Testis (tissue), 5 donors: Measurements from ENCODE around the gene CCDC70. TPM values are rescaled to one million over a fixed set of nuclear protein-coding genes. Genes with fewer than 3 reads are reported as not detected.

Experiments
- DNase-seq: peaks from one replicate; pipeline ENCODE4 v3.0.0-alpha.2; 2019
- H3K27ac ChIP-seq, 2 donors: fragments of 200-600 bp; sonication (generic); one replicate each; pipeline ENCODE4 v1.5.1; 2019
- H3K27me3 ChIP-seq: fragments of 200-600 bp; sonication (generic); one replicate; pipeline ENCODE4 v1.5.1; 2019
- H3K36me3 ChIP-seq: fragments of 200-600 bp; sonication (generic); one replicate; pipeline ENCODE4 v1.5.1; 2017; ENCODE audit warnings: low read depth; ENCODE audit errors: missing control alignments
- H3K4me1 ChIP-seq: fragments of 200-600 bp; sonication (generic); one replicate; pipeline ENCODE4 v1.5.1; 2019
- H3K4me3 ChIP-seq, 2 donors: fragments of 200-600 bp; sonication (generic); one replicate each; pipeline ENCODE4 v1.5.1; 2017 to 2019
- H3K9me3 ChIP-seq: fragments of 200-600 bp; sonication (generic); one replicate; pipeline ENCODE4 v1.5.1; 2017
- POLR2A ChIP-seq: fragments of 450-650 bp; IDR thresholded peaks from one replicate; pipeline ENCODE4 v1.6.1; 2017; ENCODE audit warnings: antibody characterized with exemption, mild to moderate bottlenecking, moderate library complexity
- WGBS, 2 donors: methylation state at CpG; one replicate each; pipeline ENCODE4 v1.1.5; 2018; 5-methylcytosine and 5-hydroxymethylcytosine counted together
- intact Hi-C: fragments of 100-400 bp; cut with DNase I; formaldehyde crosslinking; loops from one replicate; pipeline ENCODE4 v1.15.1; 2023; ENCODE audit warnings: low total_unique reads
- long read RNA-seq, 2 donors: transcript quantifications; one replicate each; lab custom pipeline, GENCODE V29; 2026
- polyA plus RNA-seq: library from polyadenylated mRNA; stranded (reverse); fragments of 350-450 nt; fragmentation: Illumina TruSeq; extraction: RNeasy Lipid Tissue Mini Kit (QIAGEN cat#74804); gene quantifications from one replicate; pipeline ENCODE4 v1.2.3, GENCODE V29; 2014; ENCODE audit warnings: low read depth, low replicate concordance; ENCODE audit not compliant: insufficient read depth
- total RNA-seq, 2 donors: library from RNA; depleted of rRNA; stranded (reverse); fragments of >200 nt; gene quantifications; one replicate each; pipeline ENCODE4 v1.2.3, GENCODE V29; 2016
- TF ChIP-seq, protein P1 (sequence below), 3 experiments: fragments of 450-650 bp in 2 of 3; fragments of 200-600 bp in 1 of 3; sonication (generic) in 1 of 3; IDR thresholded peaks; one replicate each; pipeline ENCODE4 v1.5.1; 2016 to 2019; ENCODE audit warnings: antibody characterized with exemption in 3 of 3, mild to moderate bottlenecking in 2 of 3, moderate library complexity in 1 of 3

Gene CCDC70
- total RNA-seq (10 to 100 TPM; 35.7 to 82.2 TPM), polyA plus RNA-seq (175 TPM)
- long read RNA-seq, donor 1 = 0 reads
- long read RNA-seq, donor 2 = 0 reads

- H3K9me3 ChIP-seq = no peaks in the 10 kb centered on the region
- TF ChIP-seq POLR2A = no peak
- TF ChIP-seq, protein P1, sequence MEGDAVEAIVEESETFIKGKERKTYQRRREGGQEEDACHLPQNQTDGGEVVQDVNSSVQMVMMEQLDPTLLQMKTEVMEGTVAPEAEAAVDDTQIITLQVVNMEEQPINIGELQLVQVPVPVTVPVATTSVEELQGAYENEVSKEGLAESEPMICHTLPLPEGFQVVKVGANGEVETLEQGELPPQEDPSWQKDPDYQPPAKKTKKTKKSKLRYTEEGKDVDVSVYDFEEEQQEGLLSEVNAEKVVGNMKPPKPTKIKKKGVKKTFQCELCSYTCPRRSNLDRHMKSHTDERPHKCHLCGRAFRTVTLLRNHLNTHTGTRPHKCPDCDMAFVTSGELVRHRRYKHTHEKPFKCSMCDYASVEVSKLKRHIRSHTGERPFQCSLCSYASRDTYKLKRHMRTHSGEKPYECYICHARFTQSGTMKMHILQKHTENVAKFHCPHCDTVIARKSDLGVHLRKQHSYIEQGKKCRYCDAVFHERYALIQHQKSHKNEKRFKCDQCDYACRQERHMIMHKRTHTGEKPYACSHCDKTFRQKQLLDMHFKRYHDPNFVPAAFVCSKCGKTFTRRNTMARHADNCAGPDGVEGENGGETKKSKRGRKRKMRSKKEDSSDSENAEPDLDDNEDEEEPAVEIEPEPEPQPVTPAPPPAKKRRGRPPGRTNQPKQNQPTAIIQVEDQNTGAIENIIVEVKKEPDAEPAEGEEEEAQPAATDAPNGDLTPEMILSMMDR (IDR thresholded peaks at IDR 0.05) = no peak
- H3K4me1 ChIP-seq = no peaks in the 10 kb centered on the region
- no peak within 1 kb of the TSS for H3K27ac ChIP-seq
- H3K36me3 ChIP-seq = no peaks in the 10 kb centered on the region
- no peaks in the 10 kb centered on the region for H3K27me3 ChIP-seq
- intact Hi-C loops = no loop called here
- H3K4me3 ChIP-seq = no peak within 1 kb of the TSS
- no peak for DNase-seq
- 86 to 93% methylated on average over 5 of the region's 5 CpGs for WGBS, 2 donors
These were observed at the start of gene CCDC70 for GRCh38 chr13:51861723-51862300. TSS of gene CCDC70 (plus strand) at chr13:51861969. CDS start at chr13:51865412, 3,443 bp downstream.

DNA sequence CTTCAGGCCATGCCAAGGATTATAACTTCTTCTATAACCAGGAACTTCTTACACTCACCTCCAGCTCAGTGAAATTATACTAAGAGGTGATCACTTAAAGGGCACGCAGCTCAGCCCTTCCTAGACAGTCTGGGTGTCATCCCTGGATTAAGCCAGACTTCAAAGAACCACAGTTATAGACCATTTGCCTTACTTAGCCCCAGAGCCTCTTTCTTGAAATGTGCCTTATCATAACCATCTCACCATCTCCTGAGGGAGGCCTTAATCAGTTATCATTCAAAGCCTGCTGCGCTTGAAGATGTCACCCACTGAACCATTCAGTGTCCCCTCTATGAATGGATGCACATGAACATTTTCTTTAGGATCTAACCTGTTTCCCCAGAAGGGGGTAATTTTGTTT lies 47.7 kb upstream of the CCDC70 start:
- intact Hi-C loops = no loop called here
- Histone ChIP-seq H3K4me1 (peaks cover 11% of the 10 kb centered on the region), H3K36me3 (no peaks in the 10 kb centered on the region), H3K4me3 (no peak overlapping the region), H3K27ac (no peak overlapping the region), H3K27me3 (no peaks in the 10 kb centered on the region), H3K9me3 (no peaks in the 10 kb centered on the region)
- WGBS, 2 donors = 98 to 100% methylated on average over 2 of the region's 2 CpGs
- no peak for TF ChIP-seq POLR2A
- TF ChIP-seq, protein P1 (IDR thresholded peaks at IDR 0.05) = no peak
- DNase-seq = no peak

- H3K36me3 ChIP-seq = no peaks in the 10 kb centered on the region
- no peak overlapping the region for H3K4me3 ChIP-seq
- WGBS, 2 donors = 38 to 45% methylated on average over 12 to 13 of the region's 13 CpGs
- DNase-seq = peak; percentile 68
- no peak overlapping the region for H3K27ac ChIP-seq
- H3K4me1 ChIP-seq = peaks cover 11% of the 10 kb centered on the region
- no peaks in the 10 kb centered on the region for H3K27me3 ChIP-seq
- TF ChIP-seq POLR2A = no peak
- TF ChIP-seq, protein P1 (IDR thresholded peaks at IDR 0.05) = peak; percentile 64 to 69 (median 68)
- intact Hi-C loops = no loop called here
- no peaks in the 10 kb centered on the region for H3K9me3 ChIP-seq
These were observed 46.7 kb upstream of the CCDC70 start for GRCh38 chr13:51814825-51815650.

- Histone ChIP-seq H3K4me3 (no peak overlapping the region), H3K27me3 (no peaks in the 10 kb centered on the region), H3K4me1 (peaks cover 11% of the 10 kb centered on the region), H3K36me3 (no peaks in the 10 kb centered on the region), H3K9me3 (no peaks in the 10 kb centered on the region), H3K27ac (no peak overlapping the region)
- intact Hi-C loops = no loop called here
- 61 to 62% methylated on average over 10 to 11 of the region's 11 CpGs for WGBS, 2 donors
- peak; percentile 51 for DNase-seq
- TF ChIP-seq, protein P1 (IDR thresholded peaks at IDR 0.05) = no peak
- TF ChIP-seq POLR2A = no peak
These were observed 45.9 kb upstream of the CCDC70 start for GRCh38 chr13:51815848-51816247.
